H54 (cell line): ENCODE results near the gene ZWINT.

Experiments used
- DNase-seq: peaks from one replicate; pipeline ENCODE4 v3.0.0; 2011; ENCODE audit warnings: low spot score, mixed read lengths; ENCODE audit not compliant: insufficient read length
- FAIRE-seq: peaks from 3 replicates; lab custom pipeline; 2011; peaks lifted over from hg19 to GRCh38; lab: Jason Lieb, UNC
- POLR2A ChIP-seq: IDR thresholded peaks from 2 replicates; pipeline ENCODE4 v1.6.1; 2011; ENCODE audit warnings: low read depth, mild to moderate bottlenecking, low read length

The ZWINT gene

GRCh38 chr10:56319386-56319785 lies 41.7 kb downstream of the ZWINT start:
- DNase-seq (no peak), FAIRE-seq (no peak)
- no peak for TF ChIP-seq POLR2A

DNA sequence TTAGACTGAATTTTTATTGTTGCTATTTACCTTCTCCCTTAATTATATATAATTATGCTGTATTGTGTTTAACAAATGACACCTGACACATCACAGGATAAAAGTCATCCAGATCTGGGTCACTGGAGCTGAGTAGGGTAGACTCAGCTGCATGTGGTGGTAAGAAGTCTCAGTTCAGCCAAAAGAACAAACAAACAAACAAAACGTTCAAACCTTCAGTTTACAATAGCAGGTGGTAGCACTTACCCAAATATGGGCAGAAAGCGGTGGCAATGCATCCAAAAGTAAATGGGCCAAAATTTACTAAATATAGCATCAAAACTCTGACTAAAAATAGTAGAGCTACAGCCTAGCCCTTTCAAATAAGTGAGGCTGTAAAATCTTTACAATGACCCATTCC lies 42.2 kb downstream of the ZWINT start:
- FAIRE-seq = no peak
- no peak for DNase-seq
- TF ChIP-seq POLR2A = no peak

DNA sequence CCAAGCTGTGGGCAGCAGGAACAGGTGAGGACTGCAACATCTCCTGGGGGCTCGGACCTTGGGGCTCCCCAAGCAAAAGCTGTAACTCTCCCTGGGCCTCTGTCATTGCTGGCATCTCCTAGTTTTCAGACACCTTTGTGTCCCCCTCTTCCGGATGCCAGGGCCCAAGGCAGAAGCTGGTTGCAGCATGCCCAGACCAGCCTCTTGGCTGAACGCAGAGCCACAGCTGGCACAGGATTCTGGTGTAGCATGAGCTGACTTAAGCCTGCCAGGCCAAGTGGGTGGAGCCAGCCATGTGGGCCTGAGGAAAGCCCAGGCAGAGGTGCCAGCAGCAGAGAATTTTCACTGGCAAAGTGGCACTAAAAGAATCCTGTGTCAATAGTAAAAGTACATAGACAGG lies 43.5 kb downstream of the ZWINT start:
- DNase-seq (no peak), FAIRE-seq (no peak)
- TF ChIP-seq POLR2A = no peak

- no peak for DNase-seq
- FAIRE-seq = no peak
- no peak for TF ChIP-seq POLR2A
Observed at GRCh38 chr10:56316603-56317002, 44.5 kb downstream of the ZWINT start.
